ENCODE measurements around the gene RRP15.
A peak's percentile ranks its signal among the peaks of the same experiment; 100 is the strongest.

Gene RRP15

DNA sequence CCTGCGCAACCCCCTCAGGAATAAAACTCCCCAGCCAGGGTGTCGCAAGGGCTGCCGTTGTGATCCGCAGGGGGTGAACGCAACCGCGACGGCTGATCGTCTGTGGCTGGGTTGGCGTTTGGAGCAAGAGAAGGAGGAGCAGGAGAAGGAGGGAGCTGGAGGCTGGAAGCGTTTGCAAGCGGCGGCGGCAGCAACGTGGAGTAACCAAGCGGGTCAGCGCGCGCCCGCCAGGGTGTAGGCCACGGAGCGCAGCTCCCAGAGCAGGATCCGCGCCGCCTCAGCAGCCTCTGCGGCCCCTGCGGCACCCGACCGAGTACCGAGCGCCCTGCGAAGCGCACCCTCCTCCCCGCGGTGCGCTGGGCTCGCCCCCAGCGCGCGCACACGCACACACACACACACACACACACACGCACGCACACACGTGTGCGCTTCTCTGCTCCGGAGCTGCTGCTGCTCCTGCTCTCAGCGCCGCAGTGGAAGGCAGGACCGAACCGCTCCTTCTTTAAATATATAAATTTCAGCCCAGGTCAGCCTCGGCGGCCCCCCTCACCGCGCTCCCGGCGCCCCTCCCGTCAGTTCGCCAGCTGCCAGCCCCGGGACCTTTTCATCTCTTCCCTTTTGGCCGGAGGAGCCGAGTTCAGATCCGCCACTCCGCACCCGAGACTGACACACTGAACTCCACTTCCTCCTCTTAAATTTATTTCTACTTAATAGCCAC, 60.7 kb downstream of the RRP15 start:
- CTCF ChIA-PET = interaction anchor here (0.7 to 5.2 kb wide), 15 partner anchors 16 to 1316 kb away, joined by 3 to 22 read pairs (median 3); no protein-coding TSS in a partner anchor
- H3K4me3 ChIP-seq (ENCODE audit: low read depth, low read length) = peak overlapping the region; percentile 75
- POLR2A ChIA-PET = interaction anchor here (0.7 to 2.9 kb wide), 18 partner anchors 11 to 664 kb away, joined by 3 to 19 read pairs (median 4); no protein-coding TSS in a partner anchor
- DNase-seq (ENCODE audit: low read depth, low spot score) = no peak
- TF ChIP-seq, protein P1, sequence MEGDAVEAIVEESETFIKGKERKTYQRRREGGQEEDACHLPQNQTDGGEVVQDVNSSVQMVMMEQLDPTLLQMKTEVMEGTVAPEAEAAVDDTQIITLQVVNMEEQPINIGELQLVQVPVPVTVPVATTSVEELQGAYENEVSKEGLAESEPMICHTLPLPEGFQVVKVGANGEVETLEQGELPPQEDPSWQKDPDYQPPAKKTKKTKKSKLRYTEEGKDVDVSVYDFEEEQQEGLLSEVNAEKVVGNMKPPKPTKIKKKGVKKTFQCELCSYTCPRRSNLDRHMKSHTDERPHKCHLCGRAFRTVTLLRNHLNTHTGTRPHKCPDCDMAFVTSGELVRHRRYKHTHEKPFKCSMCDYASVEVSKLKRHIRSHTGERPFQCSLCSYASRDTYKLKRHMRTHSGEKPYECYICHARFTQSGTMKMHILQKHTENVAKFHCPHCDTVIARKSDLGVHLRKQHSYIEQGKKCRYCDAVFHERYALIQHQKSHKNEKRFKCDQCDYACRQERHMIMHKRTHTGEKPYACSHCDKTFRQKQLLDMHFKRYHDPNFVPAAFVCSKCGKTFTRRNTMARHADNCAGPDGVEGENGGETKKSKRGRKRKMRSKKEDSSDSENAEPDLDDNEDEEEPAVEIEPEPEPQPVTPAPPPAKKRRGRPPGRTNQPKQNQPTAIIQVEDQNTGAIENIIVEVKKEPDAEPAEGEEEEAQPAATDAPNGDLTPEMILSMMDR (IDR thresholded peaks at IDR 0.05; ENCODE audit: insufficient read depth, low read length, missing control alignments) = no peak

DNA sequence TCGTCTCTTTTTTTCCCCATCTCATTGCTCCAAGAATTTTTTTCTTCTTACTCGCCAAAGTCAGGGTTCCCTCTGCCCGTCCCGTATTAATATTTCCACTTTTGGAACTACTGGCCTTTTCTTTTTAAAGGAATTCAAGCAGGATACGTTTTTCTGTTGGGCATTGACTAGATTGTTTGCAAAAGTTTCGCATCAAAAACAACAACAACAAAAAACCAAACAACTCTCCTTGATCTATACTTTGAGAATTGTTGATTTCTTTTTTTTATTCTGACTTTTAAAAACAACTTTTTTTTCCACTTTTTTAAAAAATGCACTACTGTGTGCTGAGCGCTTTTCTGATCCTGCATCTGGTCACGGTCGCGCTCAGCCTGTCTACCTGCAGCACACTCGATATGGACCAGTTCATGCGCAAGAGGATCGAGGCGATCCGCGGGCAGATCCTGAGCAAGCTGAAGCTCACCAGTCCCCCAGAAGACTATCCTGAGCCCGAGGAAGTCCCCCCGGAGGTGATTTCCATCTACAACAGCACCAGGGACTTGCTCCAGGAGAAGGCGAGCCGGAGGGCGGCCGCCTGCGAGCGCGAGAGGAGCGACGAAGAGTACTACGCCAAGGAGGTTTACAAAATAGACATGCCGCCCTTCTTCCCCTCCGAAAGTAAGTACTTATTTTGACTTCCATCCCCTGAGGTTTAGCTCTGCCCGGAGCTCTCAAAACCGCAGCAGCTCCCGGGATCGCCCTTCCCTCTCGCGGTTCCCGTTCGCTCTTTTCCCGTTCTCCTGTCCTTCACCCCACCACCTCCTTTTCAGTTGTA, 61.5 kb downstream of the RRP15 start:
- ChIA-PET POLR2A (interaction anchor here (1.5 to 2.9 kb wide), 3 partner anchors 34 to 152 kb away, joined by 4 to 18 read pairs (median 5); no protein-coding TSS in a partner anchor), CTCF (interaction anchor here (0.7 to 5.2 kb wide), 6 partner anchors 8 to 1315 kb away, joined by 3 to 22 read pairs (median 6); no protein-coding TSS in a partner anchor)
- TF ChIP-seq, protein P1 (IDR thresholded peaks at IDR 0.05; ENCODE audit: insufficient read depth, low read length, missing control alignments) = no peak

GRCh38 chr1:218347336-218347722, 62.2 kb downstream of the RRP15 start:
- ChIA-PET POLR2A (interaction anchor here (1.5 to 2.9 kb wide), 4 partner anchors 33 to 359 kb away, joined by 4 to 18 read pairs (median 5); no protein-coding TSS in a partner anchor), CTCF (interaction anchor here (1.6 to 5.2 kb wide), 3 partner anchors 8 to 1314 kb away, joined by 4 to 22 read pairs (median 7); no protein-coding TSS in a partner anchor)
- DNase-seq (ENCODE audit: low read depth, low spot score) = no peak
- peak overlapping the region; percentile 75 for H3K4me3 ChIP-seq (ENCODE audit: low read depth, low read length)
- TF ChIP-seq, protein P1 (IDR thresholded peaks at IDR 0.05; ENCODE audit: insufficient read depth, low read length, missing control alignments) = no peak

More for the DNA sequence above, 61.5 kb downstream of the RRP15 start:
- no peak for DNase-seq (ENCODE audit: low read depth, low spot score)
- H3K4me3 ChIP-seq (ENCODE audit: low read depth, low read length) = peak overlapping the region; percentile 75

DNA sequence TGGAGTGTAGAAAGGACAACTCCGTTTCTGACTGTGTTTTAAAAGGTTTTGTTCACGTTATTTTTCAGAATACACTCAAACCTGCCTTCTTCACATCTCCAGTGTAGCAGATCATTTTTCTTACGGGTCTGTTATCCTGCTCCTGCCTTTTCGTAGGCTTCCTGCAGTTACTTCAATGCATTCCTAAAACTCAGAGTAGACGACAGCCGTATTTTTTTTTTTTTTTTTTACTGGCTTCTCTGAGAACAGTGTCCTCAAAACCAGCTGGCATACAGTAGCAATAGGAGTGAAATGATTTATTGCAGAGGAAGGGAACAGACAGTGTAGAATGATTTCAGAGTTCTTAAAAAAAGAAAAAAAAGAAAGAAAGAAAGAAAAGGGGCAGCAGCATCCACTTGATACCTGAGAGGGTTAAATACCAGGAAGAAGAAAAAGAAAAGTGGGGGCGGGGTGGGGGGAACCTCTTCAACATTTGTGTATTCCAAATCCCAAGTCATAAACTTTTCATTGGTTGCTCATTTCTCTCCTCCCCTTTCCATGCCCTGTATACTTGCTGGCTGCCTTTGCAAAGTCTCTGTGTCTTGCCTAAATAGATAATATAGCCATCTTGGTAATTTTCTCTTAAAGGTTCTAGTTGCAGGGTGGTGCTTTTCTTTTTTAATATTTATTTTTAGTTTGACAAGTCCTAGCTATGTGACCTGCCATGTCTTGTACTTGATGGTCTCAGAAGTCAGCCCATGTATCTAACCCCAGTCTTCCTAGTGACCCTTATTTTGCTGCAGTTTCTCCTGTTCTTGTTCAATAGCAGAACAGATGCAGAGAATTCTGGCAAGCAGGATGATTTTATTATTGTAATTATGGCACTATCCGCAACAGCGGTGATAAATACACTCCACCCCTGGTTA, 62.9 kb downstream of the RRP15 start:
- peak overlapping the region; percentile 75 for H3K4me3 ChIP-seq (ENCODE audit: low read depth, low read length)
- ChIA-PET CTCF (interaction anchor here (1.0 to 5.2 kb wide), 8 partner anchors 9 to 1313 kb away, joined by 3 to 22 read pairs (median 4); no protein-coding TSS in a partner anchor), POLR2A (interaction anchor here (0.7 to 2.5 kb wide), 4 partner anchors 17 to 358 kb away, joined by 4 to 5 read pairs (median 4); no protein-coding TSS in a partner anchor)
- TF ChIP-seq, protein P1 (IDR thresholded peaks at IDR 0.05; ENCODE audit: insufficient read depth, low read length, missing control alignments) = no peak
- DNase-seq (ENCODE audit: low read depth, low spot score) = no peak

DNA sequence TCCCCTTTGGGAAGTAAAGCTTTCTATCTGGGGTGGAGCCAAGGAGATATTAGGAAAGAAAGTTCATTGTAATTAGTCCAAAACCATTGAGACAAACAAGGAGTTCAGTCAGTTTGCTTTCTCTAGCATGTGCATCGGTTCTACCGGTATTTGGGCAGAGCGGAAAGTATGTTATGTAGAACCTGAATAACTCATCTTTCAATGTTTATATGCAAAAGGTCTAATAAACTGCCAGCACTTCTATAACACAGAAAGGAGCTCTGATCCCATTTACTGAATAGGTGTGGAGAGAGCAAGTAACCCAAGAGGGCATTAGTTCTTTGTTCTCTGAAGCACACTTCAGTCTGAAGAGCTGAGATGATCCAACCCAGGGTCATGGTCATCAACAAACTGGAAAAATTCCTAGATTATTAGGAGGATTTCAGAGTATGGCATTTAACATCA, 63.6 kb downstream of the RRP15 start:
- TF ChIP-seq, protein P1 (IDR thresholded peaks at IDR 0.05; ENCODE audit: insufficient read depth, low read length, missing control alignments) = no peak
- DNase-seq (ENCODE audit: low read depth, low spot score) = no peak
- POLR2A ChIA-PET = interaction anchor here (0.5 to 2.5 kb wide), 4 partner anchors 148 to 358 kb away, joined by 3 to 5 read pairs (median 4); no protein-coding TSS in a partner anchor
- peak overlapping the region; percentile 75 for H3K4me3 ChIP-seq (ENCODE audit: low read depth, low read length)
- CTCF ChIA-PET = interaction anchor here (1.0 to 1.5 kb wide), 6 partner anchors 10 to 213 kb away, joined by 3 to 5 read pairs (median 4); no protein-coding TSS in a partner anchor
